ENCODE measurements around the gene RIPPLY3. TPM values are rescaled to one million over a fixed set of nuclear protein-coding genes. Genes with fewer than 3 reads are reported as not detected.
"Not testable (repeated sequence)": the region's sequence is repeated elsewhere in the genome, so short reads cannot be mapped to it uniquely, and the experiment has no call there.

The RIPPLY3 gene
- total and polyA plus RNA-seq, 2 experiments from 2014 or later: 2.5 to 2.8 TPM

DNA sequence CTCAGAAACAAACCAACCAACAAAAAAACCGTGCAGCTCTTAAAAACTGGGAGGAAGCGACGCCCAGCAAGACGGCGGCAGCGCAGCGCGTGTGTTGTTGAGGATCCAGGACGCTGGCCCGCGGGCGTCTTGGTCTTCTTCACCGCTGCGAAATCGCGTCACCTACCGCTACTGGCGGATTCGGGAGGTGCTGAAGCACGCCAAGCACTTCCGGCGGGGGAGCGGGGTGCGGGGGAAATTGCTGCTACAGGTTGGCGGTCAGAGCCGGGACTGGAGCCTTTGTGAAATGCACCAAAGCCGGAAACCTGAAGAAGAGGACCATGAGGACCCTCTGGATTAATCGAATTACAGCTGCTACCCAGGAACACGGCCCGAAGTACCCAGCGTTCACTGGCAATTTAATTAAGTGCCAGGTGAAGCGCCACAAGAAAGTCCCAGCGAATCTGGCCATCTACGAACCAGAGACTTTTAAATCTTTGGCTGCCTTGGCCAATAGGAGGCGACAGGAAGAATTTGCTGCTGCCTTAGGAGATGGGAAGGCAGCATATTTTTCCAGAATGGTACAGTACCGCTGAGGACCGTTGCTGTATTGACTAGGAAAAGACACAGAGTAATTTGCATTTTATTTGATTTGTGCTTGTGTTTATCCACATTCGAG is 11.9 kb upstream of the RIPPLY3 start (continued):
- TF ChIP-seq, protein P1, sequence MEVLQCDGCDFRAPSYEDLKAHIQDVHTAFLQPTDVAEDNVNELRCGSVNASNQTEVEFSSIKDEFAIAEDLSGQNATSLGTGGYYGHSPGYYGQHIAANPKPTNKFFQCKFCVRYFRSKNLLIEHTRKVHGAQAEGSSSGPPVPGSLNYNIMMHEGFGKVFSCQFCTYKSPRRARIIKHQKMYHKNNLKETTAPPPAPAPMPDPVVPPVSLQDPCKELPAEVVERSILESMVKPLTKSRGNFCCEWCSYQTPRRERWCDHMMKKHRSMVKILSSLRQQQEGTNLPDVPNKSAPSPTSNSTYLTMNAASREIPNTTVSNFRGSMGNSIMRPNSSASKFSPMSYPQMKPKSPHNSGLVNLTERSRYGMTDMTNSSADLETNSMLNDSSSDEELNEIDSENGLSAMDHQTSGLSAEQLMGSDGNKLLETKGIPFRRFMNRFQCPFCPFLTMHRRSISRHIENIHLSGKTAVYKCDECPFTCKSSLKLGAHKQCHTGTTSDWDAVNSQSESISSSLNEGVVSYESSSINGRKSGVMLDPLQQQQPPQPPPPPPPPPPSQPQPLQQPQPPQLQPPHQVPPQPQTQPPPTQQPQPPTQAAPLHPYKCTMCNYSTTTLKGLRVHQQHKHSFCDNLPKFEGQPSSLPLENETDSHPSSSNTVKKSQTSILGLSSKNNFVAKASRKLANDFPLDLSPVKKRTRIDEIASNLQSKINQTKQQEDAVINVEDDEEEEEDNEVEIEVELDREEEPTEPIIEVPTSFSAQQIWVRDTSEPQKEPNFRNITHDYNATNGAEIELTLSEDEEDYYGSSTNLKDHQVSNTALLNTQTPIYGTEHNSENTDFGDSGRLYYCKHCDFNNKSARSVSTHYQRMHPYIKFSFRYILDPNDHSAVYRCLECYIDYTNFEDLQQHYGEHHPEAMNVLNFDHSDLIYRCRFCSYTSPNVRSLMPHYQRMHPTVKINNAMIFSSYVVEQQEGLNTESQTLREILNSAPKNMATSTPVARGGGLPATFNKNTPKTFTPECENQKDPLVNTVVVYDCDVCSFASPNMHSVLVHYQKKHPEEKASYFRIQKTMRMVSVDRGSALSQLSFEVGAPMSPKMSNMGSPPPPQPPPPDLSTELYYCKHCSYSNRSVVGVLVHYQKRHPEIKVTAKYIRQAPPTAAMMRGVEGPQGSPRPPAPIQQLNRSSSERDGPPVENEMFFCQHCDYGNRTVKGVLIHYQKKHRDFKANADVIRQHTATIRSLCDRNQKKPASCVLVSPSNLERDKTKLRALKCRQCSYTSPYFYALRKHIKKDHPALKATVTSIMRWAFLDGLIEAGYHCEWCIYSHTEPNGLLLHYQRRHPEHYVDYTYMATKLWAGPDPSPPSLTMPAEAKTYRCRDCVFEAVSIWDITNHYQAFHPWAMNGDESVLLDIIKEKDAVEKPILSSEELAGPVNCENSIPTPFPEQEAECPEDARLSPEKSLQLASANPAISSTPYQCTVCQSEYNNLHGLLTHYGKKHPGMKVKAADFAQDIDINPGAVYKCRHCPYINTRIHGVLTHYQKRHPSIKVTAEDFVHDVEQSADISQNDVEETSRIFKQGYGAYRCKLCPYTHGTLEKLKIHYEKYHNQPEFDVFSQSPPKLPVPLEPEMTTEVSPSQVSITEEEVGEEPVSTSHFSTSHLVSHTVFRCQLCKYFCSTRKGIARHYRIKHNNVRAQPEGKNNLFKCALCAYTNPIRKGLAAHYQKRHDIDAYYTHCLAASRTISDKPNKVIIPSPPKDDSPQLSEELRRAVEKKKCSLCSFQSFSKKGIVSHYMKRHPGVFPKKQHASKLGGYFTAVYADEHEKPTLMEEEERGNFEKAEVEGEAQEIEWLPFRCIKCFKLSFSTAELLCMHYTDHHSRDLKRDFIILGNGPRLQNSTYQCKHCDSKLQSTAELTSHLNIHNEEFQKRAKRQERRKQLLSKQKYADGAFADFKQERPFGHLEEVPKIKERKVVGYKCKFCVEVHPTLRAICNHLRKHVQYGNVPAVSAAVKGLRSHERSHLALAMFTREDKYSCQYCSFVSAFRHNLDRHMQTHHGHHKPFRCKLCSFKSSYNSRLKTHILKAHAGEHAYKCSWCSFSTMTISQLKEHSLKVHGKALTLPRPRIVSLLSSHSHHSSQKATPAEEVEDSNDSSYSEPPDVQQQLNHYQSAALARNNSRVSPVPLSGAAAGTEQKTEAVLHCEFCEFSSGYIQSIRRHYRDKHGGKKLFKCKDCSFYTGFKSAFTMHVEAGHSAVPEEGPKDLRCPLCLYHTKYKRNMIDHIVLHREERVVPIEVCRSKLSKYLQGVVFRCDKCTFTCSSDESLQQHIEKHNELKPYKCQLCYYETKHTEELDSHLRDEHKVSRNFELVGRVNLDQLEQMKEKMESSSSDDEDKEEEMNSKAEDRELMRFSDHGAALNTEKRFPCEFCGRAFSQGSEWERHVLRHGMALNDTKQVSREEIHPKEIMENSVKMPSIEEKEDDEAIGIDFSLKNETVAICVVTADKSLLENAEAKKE (CRISPR knock-in tag; IDR thresholded peaks at IDR 0.05): no peak
- TF ChIP-seq, protein P2, sequence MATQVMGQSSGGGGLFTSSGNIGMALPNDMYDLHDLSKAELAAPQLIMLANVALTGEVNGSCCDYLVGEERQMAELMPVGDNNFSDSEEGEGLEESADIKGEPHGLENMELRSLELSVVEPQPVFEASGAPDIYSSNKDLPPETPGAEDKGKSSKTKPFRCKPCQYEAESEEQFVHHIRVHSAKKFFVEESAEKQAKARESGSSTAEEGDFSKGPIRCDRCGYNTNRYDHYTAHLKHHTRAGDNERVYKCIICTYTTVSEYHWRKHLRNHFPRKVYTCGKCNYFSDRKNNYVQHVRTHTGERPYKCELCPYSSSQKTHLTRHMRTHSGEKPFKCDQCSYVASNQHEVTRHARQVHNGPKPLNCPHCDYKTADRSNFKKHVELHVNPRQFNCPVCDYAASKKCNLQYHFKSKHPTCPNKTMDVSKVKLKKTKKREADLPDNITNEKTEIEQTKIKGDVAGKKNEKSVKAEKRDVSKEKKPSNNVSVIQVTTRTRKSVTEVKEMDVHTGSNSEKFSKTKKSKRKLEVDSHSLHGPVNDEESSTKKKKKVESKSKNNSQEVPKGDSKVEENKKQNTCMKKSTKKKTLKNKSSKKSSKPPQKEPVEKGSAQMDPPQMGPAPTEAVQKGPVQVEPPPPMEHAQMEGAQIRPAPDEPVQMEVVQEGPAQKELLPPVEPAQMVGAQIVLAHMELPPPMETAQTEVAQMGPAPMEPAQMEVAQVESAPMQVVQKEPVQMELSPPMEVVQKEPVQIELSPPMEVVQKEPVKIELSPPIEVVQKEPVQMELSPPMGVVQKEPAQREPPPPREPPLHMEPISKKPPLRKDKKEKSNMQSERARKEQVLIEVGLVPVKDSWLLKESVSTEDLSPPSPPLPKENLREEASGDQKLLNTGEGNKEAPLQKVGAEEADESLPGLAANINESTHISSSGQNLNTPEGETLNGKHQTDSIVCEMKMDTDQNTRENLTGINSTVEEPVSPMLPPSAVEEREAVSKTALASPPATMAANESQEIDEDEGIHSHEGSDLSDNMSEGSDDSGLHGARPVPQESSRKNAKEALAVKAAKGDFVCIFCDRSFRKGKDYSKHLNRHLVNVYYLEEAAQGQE (IDR thresholded peaks at IDR 0.05; ENCODE audit: unreplicated experiment): no peak
- TF ChIP-seq POLR2AphosphoS5 (IDR thresholded peaks at IDR 0.05; ENCODE audit: low read depth) (peak; percentile 30), STAT1 (IDR thresholded peaks at IDR 0.05; ENCODE audit: unreplicated experiment) (no peak), CREB1 (CRISPR knock-in tag; IDR thresholded peaks at IDR 0.05; ENCODE audit: low read depth) (peak; percentile 52; the same call in 1 of the 2 replicates)

GRCh38 chr21:36995285-36995684 is 11.2 kb upstream of the RIPPLY3 start:
- not testable (repeated sequence) for H3K36me3 Mint-ChIP-seq (ENCODE audit: low read depth); H3K79me2 ChIP-seq (replicated peaks; ENCODE audit: insufficient read depth); H3K27ac ChIP-seq (ENCODE audit: low read depth); DNase-seq (ENCODE audit: low spot score); ATAC-seq; H3K9me2 ChIP-seq (ENCODE audit: insufficient read depth); H3K9me3 Mint-ChIP-seq; H3K27ac Mint-ChIP-seq; H3K36me3 ChIP-seq (ENCODE audit: insufficient read depth); H4K20me1 ChIP-seq (replicated peaks; ENCODE audit: insufficient read depth)
- peaks cover 22% of the 10 kb centered on the region for H3K4me1 ChIP-seq (ENCODE audit: insufficient read depth)
- peaks cover 22% of the 10 kb centered on the region for H3K27me3 Mint-ChIP-seq (ENCODE audit: insufficient read depth, low read depth, poor library complexity)
- H3F3A ChIP-seq (replicated peaks; ENCODE audit: low read depth): peaks cover 12% of the 10 kb centered on the region; the same call in 1 of the 2 replicates
- H3K27me3 ChIP-seq (ENCODE audit: insufficient read depth): peaks cover 12% of the 10 kb centered on the region
- H3K4me3 Mint-ChIP-seq: peak overlapping the region; percentile 69
- H3K4me1 Mint-ChIP-seq: peaks cover 31% of the 10 kb centered on the region
- 0 out of 2 replicates have a peak overlapping the region, but pooled peaks have one; percentile 52 for H2AFZ ChIP-seq
- H3K4me2 ChIP-seq: peak overlapping the region; percentile 70
- H3K4me3 ChIP-seq: peak overlapping the region; percentile 46

Data from GM23338 (cell line).